ENCODE results near the gene ACOT13. TPM values are rescaled to one million over a fixed set of nuclear protein-coding genes. Genes with fewer than 3 reads are reported as not detected.

The ACOT13 gene
- total RNA-seq, 1 experiment from 2014 or later: 55.6 TPM

- Mint-ChIP-seq H3K27me3 (ENCODE audit: insufficient read depth, unreplicated experiment) (no peaks in the 10 kb centered on the region), H3K4me3 (ENCODE audit: unreplicated experiment) (no peak overlapping the region), H3K27ac (ENCODE audit: unreplicated experiment) (no peak overlapping the region), H3K4me1 (ENCODE audit: low read depth, unreplicated experiment) (no peaks in the 10 kb centered on the region), H3K9me3 (ENCODE audit: unreplicated experiment) (no peaks in the 10 kb centered on the region), H3K36me3 (ENCODE audit: insufficient read depth, unreplicated experiment) (no peaks in the 10 kb centered on the region)
- DNase-seq: no peak
- Histone ChIP-seq H3K9me3 (no peaks in the 10 kb centered on the region), H3K36me3 (ENCODE audit: control insufficient read depth, insufficient read depth, low read length) (no peaks in the 10 kb centered on the region), H3K4me3 (ENCODE audit: low read depth, low read length) (no peak overlapping the region), H3K4me1 (no peaks in the 10 kb centered on the region), H3K27me3 (replicated peaks; ENCODE audit: control insufficient read depth, insufficient read depth, low read length) (no peaks in the 10 kb centered on the region; the same call in 1 of the 2 replicates)
- ChIA-PET POLR2A (no interaction called here), CTCF (no interaction called here)
- BruUV-seq (replicated peaks): no TSS peak
- intact Hi-C loops (cut with micrococcal nuclease; ENCODE audit: unreplicated experiment): no loop called here
- TF ChIP-seq, protein P1, sequence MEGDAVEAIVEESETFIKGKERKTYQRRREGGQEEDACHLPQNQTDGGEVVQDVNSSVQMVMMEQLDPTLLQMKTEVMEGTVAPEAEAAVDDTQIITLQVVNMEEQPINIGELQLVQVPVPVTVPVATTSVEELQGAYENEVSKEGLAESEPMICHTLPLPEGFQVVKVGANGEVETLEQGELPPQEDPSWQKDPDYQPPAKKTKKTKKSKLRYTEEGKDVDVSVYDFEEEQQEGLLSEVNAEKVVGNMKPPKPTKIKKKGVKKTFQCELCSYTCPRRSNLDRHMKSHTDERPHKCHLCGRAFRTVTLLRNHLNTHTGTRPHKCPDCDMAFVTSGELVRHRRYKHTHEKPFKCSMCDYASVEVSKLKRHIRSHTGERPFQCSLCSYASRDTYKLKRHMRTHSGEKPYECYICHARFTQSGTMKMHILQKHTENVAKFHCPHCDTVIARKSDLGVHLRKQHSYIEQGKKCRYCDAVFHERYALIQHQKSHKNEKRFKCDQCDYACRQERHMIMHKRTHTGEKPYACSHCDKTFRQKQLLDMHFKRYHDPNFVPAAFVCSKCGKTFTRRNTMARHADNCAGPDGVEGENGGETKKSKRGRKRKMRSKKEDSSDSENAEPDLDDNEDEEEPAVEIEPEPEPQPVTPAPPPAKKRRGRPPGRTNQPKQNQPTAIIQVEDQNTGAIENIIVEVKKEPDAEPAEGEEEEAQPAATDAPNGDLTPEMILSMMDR (IDR thresholded peaks at IDR 0.05; ENCODE audit: insufficient read depth in 1 of 2, low read depth in 1 of 2, low read length in 1 of 2, severe bottlenecking in 1 of 2, unreplicated experiment in 1 of 2): no peak
These were observed 45.1 kb upstream of the ACOT13 start for GRCh38 chr6:24621626-24622289.

DNA sequence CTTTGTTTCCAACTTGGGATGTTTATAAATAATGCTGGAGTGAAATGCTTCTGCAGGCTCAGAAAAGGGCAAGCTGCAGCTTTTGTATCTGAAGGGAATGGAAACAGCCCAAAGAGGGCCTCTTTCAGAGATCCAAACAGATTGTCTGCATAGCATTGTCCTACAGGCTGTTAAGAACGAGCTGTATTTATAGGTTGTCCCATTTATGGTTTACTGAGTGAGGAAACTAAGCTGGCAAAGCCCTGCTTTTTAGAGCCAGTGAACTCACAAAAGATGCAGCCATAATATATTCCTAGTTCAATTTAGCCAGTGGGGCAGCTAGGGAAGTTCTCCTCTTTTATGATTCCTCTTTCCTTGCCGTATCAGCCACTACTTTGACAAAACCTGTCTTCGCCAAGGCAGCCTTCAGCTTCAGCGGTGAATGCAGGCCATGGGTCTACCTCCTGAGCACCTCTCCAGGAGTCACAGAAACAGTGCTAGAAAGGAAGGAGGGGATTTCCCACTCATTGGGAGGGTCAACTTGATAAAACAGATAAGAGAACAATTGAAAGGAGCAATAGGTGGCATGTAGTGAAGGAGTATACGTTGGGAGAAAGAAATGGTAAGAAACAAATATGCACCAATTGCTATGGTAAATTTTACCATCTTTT is 35.9 kb upstream of the ACOT13 start:
- no peaks in the 10 kb centered on the region for H3K9me3 ChIP-seq
- no peaks in the 10 kb centered on the region for H3K4me1 ChIP-seq
- TF ChIP-seq, protein P1 (IDR thresholded peaks at IDR 0.05; ENCODE audit: insufficient read depth in 1 of 2, low read depth in 1 of 2, low read length in 1 of 2, severe bottlenecking in 1 of 2, unreplicated experiment in 1 of 2): no peak
- no peak overlapping the region for H3K4me3 ChIP-seq (ENCODE audit: low read depth, low read length)
- H3K36me3 ChIP-seq (ENCODE audit: control insufficient read depth, insufficient read depth, low read length): no peaks in the 10 kb centered on the region
- H3K27me3 ChIP-seq (replicated peaks; ENCODE audit: control insufficient read depth, insufficient read depth, low read length): no peaks in the 10 kb centered on the region
- CTCF ChIA-PET: no interaction called here
- H3K36me3 Mint-ChIP-seq (ENCODE audit: insufficient read depth, unreplicated experiment): no peaks in the 10 kb centered on the region
- H3K4me1 Mint-ChIP-seq (ENCODE audit: low read depth, unreplicated experiment): peaks cover 6% of the 10 kb centered on the region
- H3K27ac Mint-ChIP-seq (ENCODE audit: unreplicated experiment): no peak overlapping the region
- POLR2A ChIA-PET: no interaction called here
- no peaks in the 10 kb centered on the region for H3K9me3 Mint-ChIP-seq (ENCODE audit: unreplicated experiment)
- no peaks in the 10 kb centered on the region for H3K27me3 Mint-ChIP-seq (ENCODE audit: insufficient read depth, unreplicated experiment)
- DNase-seq: no peak
- no peak overlapping the region for H3K4me3 Mint-ChIP-seq (ENCODE audit: unreplicated experiment)
- no TSS peak for BruUV-seq (replicated peaks)
- intact Hi-C loops (cut with micrococcal nuclease; ENCODE audit: unreplicated experiment): no loop called here

DNA sequence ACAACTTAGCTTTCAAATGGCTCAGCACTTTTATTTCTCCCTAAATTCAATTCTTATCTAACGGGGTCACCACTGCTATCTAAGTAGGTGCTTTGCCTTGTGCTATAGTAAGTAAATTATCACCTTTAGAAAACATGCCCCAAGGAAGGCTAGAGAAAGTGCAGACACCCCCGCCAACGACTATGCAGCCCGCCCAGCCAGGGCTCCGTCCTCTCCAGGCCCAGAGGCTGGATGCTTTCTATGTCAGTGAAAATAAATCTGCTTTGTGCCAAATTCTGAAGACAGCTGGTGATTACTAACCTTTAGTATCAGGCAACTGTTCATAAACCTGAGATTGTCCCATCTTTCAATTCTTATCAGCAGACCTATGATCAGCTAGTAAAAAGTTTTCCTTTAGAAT is 35.2 kb upstream of the ACOT13 start:
- CTCF ChIA-PET: no interaction called here
- TF ChIP-seq, protein P1 (IDR thresholded peaks at IDR 0.05; ENCODE audit: insufficient read depth in 1 of 2, low read depth in 1 of 2, low read length in 1 of 2, severe bottlenecking in 1 of 2, unreplicated experiment in 1 of 2): no peak

More for the DNA sequence above, 35.2 kb upstream of the ACOT13 start:
- BruUV-seq (replicated peaks): no TSS peak
- Histone ChIP-seq H3K9me3 (no peaks in the 10 kb centered on the region), H3K27me3 (replicated peaks; ENCODE audit: control insufficient read depth, insufficient read depth, low read length) (no peaks in the 10 kb centered on the region), H3K4me3 (ENCODE audit: low read depth, low read length) (no peak overlapping the region), H3K36me3 (ENCODE audit: control insufficient read depth, insufficient read depth, low read length) (no peaks in the 10 kb centered on the region), H3K4me1 (no peaks in the 10 kb centered on the region)
- H3K4me1 Mint-ChIP-seq (ENCODE audit: low read depth, unreplicated experiment): peaks cover 6% of the 10 kb centered on the region
- no peak for DNase-seq
- intact Hi-C loops (cut with micrococcal nuclease; ENCODE audit: unreplicated experiment): no loop called here
- H3K4me3 Mint-ChIP-seq (ENCODE audit: unreplicated experiment): no peak overlapping the region
- no peaks in the 10 kb centered on the region for H3K27me3 Mint-ChIP-seq (ENCODE audit: insufficient read depth, unreplicated experiment)
- no peaks in the 10 kb centered on the region for H3K36me3 Mint-ChIP-seq (ENCODE audit: insufficient read depth, unreplicated experiment)
- POLR2A ChIA-PET: no interaction called here
- no peak overlapping the region for H3K27ac Mint-ChIP-seq (ENCODE audit: unreplicated experiment)
- H3K9me3 Mint-ChIP-seq (ENCODE audit: unreplicated experiment): no peaks in the 10 kb centered on the region
